ENCODE measurements around the gene ZCCHC14. TPM values are rescaled to one million over a fixed set of nuclear protein-coding genes. Genes with fewer than 3 reads are reported as not detected.

ZCCHC14 gene
- total and polyA plus RNA-seq, 2 of the 8 experiments (the other 6 are each of a cell fraction or from before 2014, with no cell fraction given) = 8.2 to 28.2 TPM

DNA sequence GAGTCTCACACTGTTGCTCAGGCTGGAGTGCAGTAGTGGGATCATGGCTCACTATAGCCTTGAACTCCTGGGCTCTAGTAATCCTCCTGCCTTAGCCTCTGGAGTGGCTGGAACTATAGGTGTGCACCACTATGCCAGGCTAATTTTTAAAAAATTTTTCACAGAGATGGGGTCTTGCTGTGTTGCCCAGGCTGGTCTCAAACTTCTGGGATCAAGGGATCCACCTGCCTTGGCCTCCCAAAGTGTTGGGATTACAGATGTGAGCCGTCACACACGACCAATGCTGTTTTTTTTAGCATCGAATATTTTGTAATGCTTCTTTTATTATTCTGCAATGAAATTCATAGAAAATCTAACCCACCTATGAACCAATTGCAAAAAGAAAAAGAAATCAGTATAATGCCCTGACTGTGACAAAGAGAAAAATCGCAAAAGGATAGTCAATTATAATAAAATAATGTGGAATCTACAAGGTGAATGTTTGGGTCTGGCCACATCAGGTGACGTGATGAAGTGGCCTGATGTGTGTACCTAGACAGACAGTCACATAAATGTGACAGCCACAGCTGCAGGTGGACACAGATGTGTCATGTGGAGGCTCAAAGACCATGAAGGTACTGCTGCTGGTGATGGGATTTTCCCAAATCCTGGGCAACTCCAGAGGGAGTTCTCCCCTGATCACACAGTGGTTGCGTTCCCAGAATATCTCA is 33.6 kb upstream of the ZCCHC14 start (continued):
- no peak for TF ChIP-seq SRF (IDR thresholded peaks at IDR 0.05; ENCODE audit: low read depth, low read length)
- no peak for TF ChIP-seq KDM1A (IDR thresholded peaks at IDR 0.05; ENCODE audit: borderline replicate concordance, low read length)
- TF ChIP-seq ZNF274 (IDR thresholded peaks at IDR 0.05; ENCODE audit: borderline replicate concordance, extremely low read depth, low read length) = no peak
- TF ChIP-seq TAF1 (IDR thresholded peaks at IDR 0.05; ENCODE audit: low read depth, low read length) = no peak
- TF ChIP-seq CHD2 (IDR thresholded peaks at IDR 0.05; ENCODE audit: low read length) = no peak
- no peak for TF ChIP-seq RNF2 (IDR thresholded peaks at IDR 0.05; ENCODE audit: borderline replicate concordance, low read depth, low read length, missing control alignments, poor library complexity, severe bottlenecking)
- TF ChIP-seq TBP (IDR thresholded peaks at IDR 0.05; ENCODE audit: low read depth, low read length) = no peak
